HepG2 (cell line): ENCODE measurements around the gene NOL4L. TPM values are rescaled to one million over a fixed set of nuclear protein-coding genes. Genes with fewer than 3 reads are reported as not detected.
A peak's percentile ranks its signal among the peaks of the same experiment; 100 is the strongest.

Experiments
- ARHGAP35 ChIP-seq: sonication (generic); formaldehyde crosslinking; IDR thresholded peaks from 2 replicates; pipeline ENCODE4 v1.9.0; 2022; ENCODE audit warnings: mild to moderate bottlenecking, inconsistent platforms, moderate library complexity, missing genetic modification reagents, borderline replicate concordance
- BRD4 ChIP-seq: sonication (generic); formaldehyde crosslinking; IDR thresholded peaks from 2 replicates; pipeline ENCODE4 v1.4.0; 2020; ENCODE audit warnings: missing genetic modification reagents
- DZIP1 ChIP-seq: sonication (generic); formaldehyde crosslinking; IDR thresholded peaks from 2 replicates; pipeline ENCODE4 v1.5.0; 2020; ENCODE audit warnings: mild to moderate bottlenecking, missing genetic modification reagents
- GZF1 ChIP-seq: sonication (generic); formaldehyde crosslinking; IDR thresholded peaks from 2 replicates; pipeline ENCODE4 v1.5.1; 2020; ENCODE audit warnings: mild to moderate bottlenecking, missing genetic modification reagents
- IRF2 ChIP-seq: IDR thresholded peaks from 2 replicates; pipeline ENCODE4 v1.6.1; 2018; ENCODE audit warnings: missing genetic modification reagents, missing compliant biosample characterization
- KDM3A ChIP-seq: IDR thresholded peaks from 2 replicates; pipeline ENCODE4 v1.6.1; 2018; ENCODE audit warnings: low read depth, missing compliant biosample characterization
- MYC ChIP-seq: sonication (generic); formaldehyde crosslinking; IDR thresholded peaks from 2 replicates; pipeline ENCODE4 v1.9.0; 2021; ENCODE audit warnings: missing genetic modification reagents, borderline replicate concordance
- RAD21 ChIP-seq: fragments of 450-650 bp; formaldehyde crosslinking; IDR thresholded peaks from 2 replicates; pipeline ENCODE4 v1.5.0; 2020; ENCODE audit warnings: mild to moderate bottlenecking
- SYNCRIP ChIP-seq: fragments of 200-400 bp; formaldehyde crosslinking; IDR thresholded peaks from 2 replicates; pipeline ENCODE4 v1.6.1; 2018; ENCODE audit warnings: mild to moderate bottlenecking, low read depth, low read length; ENCODE audit not compliant: insufficient read depth
- ZBTB21 ChIP-seq: sonication (generic); formaldehyde crosslinking; IDR thresholded peaks from 2 replicates; pipeline ENCODE4 v1.4.0; 2020; ENCODE audit warnings: missing genetic modification reagents
- ZFP82 ChIP-seq: sonication (generic); formaldehyde crosslinking; IDR thresholded peaks from 2 replicates; pipeline ENCODE4 v1.5.1; 2020; ENCODE audit warnings: mild to moderate bottlenecking, missing genetic modification reagents, borderline replicate concordance
- ZNF253 ChIP-seq: sonication (generic); formaldehyde crosslinking; IDR thresholded peaks from 2 replicates; pipeline ENCODE4 v1.8.0; 2022; ENCODE audit warnings: mild to moderate bottlenecking, missing genetic modification reagents, borderline replicate concordance
- ZNF326 ChIP-seq: sonication (generic); formaldehyde crosslinking; IDR thresholded peaks from 2 replicates; pipeline ENCODE4 v1.4.0; 2020; ENCODE audit warnings: missing genetic modification reagents, borderline replicate concordance
- ZNF354B ChIP-seq: sonication (generic); formaldehyde crosslinking; IDR thresholded peaks from 2 replicates; pipeline ENCODE4 v1.8.0; 2022; ENCODE audit warnings: mild to moderate bottlenecking, missing genetic modification reagents
- ZNF580 ChIP-seq: IDR thresholded peaks from 2 replicates; pipeline ENCODE4 v1.6.1; 2016; ENCODE audit warnings: low read depth, borderline replicate concordance
- ZNF609 ChIP-seq: sonication (generic); formaldehyde crosslinking; IDR thresholded peaks from 2 replicates; pipeline ENCODE4 v1.4.0; 2020; ENCODE audit warnings: mild to moderate bottlenecking, missing genetic modification reagents, borderline replicate concordance
- ZNF616 ChIP-seq: sonication (generic); formaldehyde crosslinking; IDR thresholded peaks from 2 replicates; pipeline ENCODE4 v1.5.0; 2020; ENCODE audit warnings: low read depth, mild to moderate bottlenecking, missing genetic modification reagents
- ZNF737 ChIP-seq: sonication (generic); formaldehyde crosslinking; IDR thresholded peaks from 2 replicates; pipeline ENCODE4 v1.5.0; 2020; ENCODE audit warnings: missing genetic modification reagents, mild to moderate bottlenecking, borderline replicate concordance
- ZNF740 ChIP-seq: sonication (generic); formaldehyde crosslinking; IDR thresholded peaks from 2 replicates; pipeline ENCODE4 v1.4.0; 2020; ENCODE audit warnings: missing genetic modification reagents
- polyA plus RNA-seq, 8 experiments: library from polyadenylated mRNA; depleted of rRNA in 3 of 8; stranded (reverse) in 7 of 8; unstranded in 1 of 8; fragments of >200 nt; fragmentation: Illumina TruSeq in 4 of 8; extraction: Trizol in 4 of 8; gene quantifications; 2 replicates each; pipeline versions ENCODE4 v1.2.1 to v1.2.3, GENCODE V29; 2011 to 2016; ENCODE audit warnings: low read depth in 4 of 8, missing spikeins in 1 of 8, mixed read lengths in 1 of 8; ENCODE audit not compliant: insufficient read depth in 1 of 8
- total RNA-seq, 5 experiments: library from RNA; depleted of rRNA; stranded (reverse); fragments of >200 nt; fragmentation: Illumina TruSeq; extraction: Trizol; gene quantifications; 2 replicates each; pipeline ENCODE4 v1.2.3, GENCODE V29; 2016; ENCODE audit warnings: low read depth in 1 of 5

Gene NOL4L
- total and polyA plus RNA-seq, 2 of the 13 experiments (the other 11 are each of a cell fraction or from before 2014, with no cell fraction given): 16.6 to 35.4 TPM

GRCh38 chr20:32556312-32557184 is 28.6 kb downstream of the NOL4L start (continued):
- TF ChIP-seq ZNF609 (CRISPR knock-in tag): peak; percentile 48; the same call in 1 of the 2 replicates
- TF ChIP-seq ZNF253 (CRISPR knock-in tag): no peak
- TF ChIP-seq IRF2: peak; percentile 60; the same call in 1 of the 2 replicates
- no peak for TF ChIP-seq ZNF326
- no peak for TF ChIP-seq ZNF737
- 0 out of 2 replicates have a peak, but pooled peaks have one; percentile 23 for TF ChIP-seq KDM3A
- peak; percentile 84; the same call in 1 of the 2 replicates for TF ChIP-seq ZNF580 (CRISPR knock-in tag)
- TF ChIP-seq BRD4 (CRISPR knock-in tag): 0 out of 2 replicates have a peak, but pooled peaks have one; percentile 18
- 0 out of 2 replicates have a peak, but pooled peaks have one; percentile 46 for TF ChIP-seq ARHGAP35 (CRISPR knock-in tag)
- no peak for TF ChIP-seq ZNF740 (CRISPR knock-in tag)
- TF ChIP-seq DZIP1: 0 out of 2 replicates have a peak, but pooled peaks have one; percentile 38
- TF ChIP-seq GZF1 (CRISPR knock-in tag): no peak
- TF ChIP-seq RAD21 (CRISPR knock-in tag): 0 out of 2 replicates have a peak, but pooled peaks have one; percentile 38
- TF ChIP-seq SYNCRIP: no peak
- TF ChIP-seq ZNF354B (CRISPR knock-in tag): no peak
- TF ChIP-seq ZFP82 (CRISPR knock-in tag): 0 out of 2 replicates have a peak, but pooled peaks have one; percentile 55
- TF ChIP-seq MYC (CRISPR knock-in tag): peak; percentile 83
- TF ChIP-seq ZNF616: 0 out of 2 replicates have a peak, but pooled peaks have one; percentile 71
- TF ChIP-seq ZBTB21 (CRISPR knock-in tag): 0 out of 2 replicates have a peak, but pooled peaks have one; percentile 8
